NT2/D1 (cell line): ENCODE data around the gene PDE6A.

Experiments
- SUZ12 ChIP-seq: IDR thresholded peaks from 2 replicates; pipeline ENCODE4 v1.6.1; 2011; ENCODE audit not compliant: insufficient read length, insufficient read depth; ENCODE audit errors: extremely low read depth
- YY1 ChIP-seq: IDR thresholded peaks from 2 replicates; pipeline ENCODE4 v1.6.1; 2011; ENCODE audit not compliant: insufficient read length, insufficient read depth

DNA sequence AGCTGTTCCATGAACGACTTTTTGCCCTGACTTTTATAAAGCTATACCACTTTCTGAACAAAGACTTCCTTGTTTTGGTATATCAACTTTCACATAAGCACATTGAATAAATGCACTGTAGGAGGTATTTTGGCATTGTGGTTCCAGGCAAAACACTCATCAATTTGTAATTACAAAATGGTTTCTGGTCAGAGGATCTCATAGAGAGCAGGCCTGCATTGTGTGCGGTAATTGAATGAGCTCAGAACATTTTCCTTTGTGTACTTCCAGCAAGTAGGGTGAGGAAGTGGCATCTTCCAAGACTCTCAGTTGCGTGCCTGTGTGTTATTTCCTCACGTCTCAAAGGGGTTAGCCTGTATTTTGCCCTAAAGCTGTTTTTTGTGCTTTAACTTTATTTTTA, 89.2 kb downstream of the PDE6A start:
- TF ChIP-seq YY1 (no peak), SUZ12 (no peak)
